HUES64 (cell line): ENCODE measurements around the gene SMIM14.
A peak's percentile ranks its signal among the peaks of the same experiment; 100 is the strongest.

Experiments used
- H3K27ac ChIP-seq: 2 replicates; pipeline ENCODE4 v1.7.0; 2013; ENCODE audit warnings: low read depth, low read length, inconsistent platforms
- H3K27me3 ChIP-seq: 2 replicates; pipeline ENCODE4 v1.6.1; 2013; ENCODE audit warnings: mild to moderate bottlenecking, low read length; ENCODE audit not compliant: insufficient read depth
- H3K36me3 ChIP-seq: 2 replicates; pipeline ENCODE4 v1.6.1; 2013; ENCODE audit warnings: mild to moderate bottlenecking, low read length; ENCODE audit not compliant: insufficient read depth
- H3K4me1 ChIP-seq: 2 replicates; pipeline ENCODE4 v1.6.1; 2013; ENCODE audit warnings: mild to moderate bottlenecking, low read length, moderate library complexity; ENCODE audit not compliant: insufficient read depth
- H3K4me3 ChIP-seq: 2 replicates; pipeline ENCODE4 v1.5.1; 2013; ENCODE audit warnings: mild to moderate bottlenecking, low read length, moderate library complexity
- H3K9ac ChIP-seq: 2 replicates; pipeline ENCODE4 v1.6.1; 2013; ENCODE audit warnings: mild to moderate bottlenecking, low read depth, low read length
- H3K9me3 ChIP-seq: 2 replicates; pipeline ENCODE4 v1.6.1; 2013; ENCODE audit warnings: low read depth, low read length; ENCODE audit not compliant: insufficient read depth
- whole genome bisulfite sequencing: fragments of 150-250, 120-280 bp; methylation state at CpG from one replicate; pipeline ENCODE4 v1.1.7; 2013; ENCODE audit warnings: missing lambda C conversion rate; 5-methylcytosine and 5-hydroxymethylcytosine counted together

SMIM14 gene

GRCh38 chr4:39642885-39643552 lies 4.4 kb upstream of the SMIM14 start:
- H3K36me3 ChIP-seq, result no peaks in the 10 kb centered on the region
- 88% methylated on average over 3 of the region's 4 CpGs for WGBS
- H3K9ac ChIP-seq, result no peak overlapping the region
- no peak overlapping the region for H3K4me3 ChIP-seq
- H3K4me1 ChIP-seq, result peaks cover 13% of the 10 kb centered on the region; the same call in 1 of the 2 replicates
- no peaks in the 10 kb centered on the region for H3K9me3 ChIP-seq
- H3K27me3 ChIP-seq, result no peaks in the 10 kb centered on the region
- H3K27ac ChIP-seq, result no peak overlapping the region

- no peaks in the 10 kb centered on the region for H3K36me3 ChIP-seq
- no peak overlapping the region for H3K4me3 ChIP-seq
- H3K4me1 ChIP-seq, result peaks cover 20% of the 10 kb centered on the region
- WGBS, result 35% methylated on average over 2 of the region's 2 CpGs
- H3K9me3 ChIP-seq, result no peaks in the 10 kb centered on the region
- peak overlapping the region; percentile 21; the same call in 1 of the 2 replicates for H3K27ac ChIP-seq
- H3K9ac ChIP-seq, result no peak overlapping the region
- H3K27me3 ChIP-seq, result no peaks in the 10 kb centered on the region
Measured at GRCh38 chr4:39641451-39641850, 2.8 kb upstream of the SMIM14 start.

- Histone ChIP-seq H3K4me3 (peak overlapping the region; percentile 83), H3K9ac (peak overlapping the region; percentile 91), H3K9me3 (no peaks in the 10 kb centered on the region), H3K4me1 (peaks cover 52% of the 10 kb centered on the region), H3K27ac (peak overlapping the region; percentile 100), H3K27me3 (no peaks in the 10 kb centered on the region), H3K36me3 (no peaks in the 10 kb centered on the region)
- under 1% methylated on average over 26 of the region's 29 CpGs for WGBS
Measured at GRCh38 chr4:39637586-39638353, 895 bp downstream of the SMIM14 start.

GRCh38 chr4:39637221-39637585 lies 1.5 kb downstream of the SMIM14 start:
- WGBS, result 0% methylated on average over 4 of the region's 6 CpGs
- H3K27me3 ChIP-seq, result no peaks in the 10 kb centered on the region
- peak overlapping the region; percentile 83 for H3K4me3 ChIP-seq
- peaks cover 52% of the 10 kb centered on the region for H3K4me1 ChIP-seq
- H3K9ac ChIP-seq, result peak overlapping the region; percentile 91
- H3K9me3 ChIP-seq, result no peaks in the 10 kb centered on the region
- H3K36me3 ChIP-seq, result no peaks in the 10 kb centered on the region
- H3K27ac ChIP-seq, result peak overlapping the region; percentile 100

- peaks cover 51% of the 10 kb centered on the region for H3K4me1 ChIP-seq
- H3K36me3 ChIP-seq, result no peaks in the 10 kb centered on the region
- no peaks in the 10 kb centered on the region for H3K9me3 ChIP-seq
- 82% methylated on average over 4 of the region's 6 CpGs for WGBS
- H3K27ac ChIP-seq, result peak overlapping the region; percentile 100; the same call in 1 of the 2 replicates
- peak overlapping the region; percentile 91 for H3K9ac ChIP-seq
- no peaks in the 10 kb centered on the region for H3K27me3 ChIP-seq
- H3K4me3 ChIP-seq, result peak overlapping the region; percentile 83
Measured at GRCh38 chr4:39636531-39637184, 2.0 kb downstream of the SMIM14 start.

GRCh38 chr4:39635023-39635422 lies 3.6 kb downstream of the SMIM14 start:
- Histone ChIP-seq H3K4me1 (peaks cover 44% of the 10 kb centered on the region), H3K9me3 (no peaks in the 10 kb centered on the region), H3K36me3 (no peaks in the 10 kb centered on the region), H3K27ac (peak overlapping the region; percentile 73), H3K9ac (peak overlapping the region; percentile 1; the same call in 1 of the 2 replicates), H3K4me3 (peak overlapping the region; percentile 36), H3K27me3 (no peaks in the 10 kb centered on the region)
- 9% methylated on average over 1 of the region's 1 CpG for WGBS

GRCh38 chr4:39631700-39632079 lies 7.0 kb downstream of the SMIM14 start:
- Histone ChIP-seq H3K9me3 (no peaks in the 10 kb centered on the region), H3K27me3 (no peaks in the 10 kb centered on the region), H3K27ac (no peak overlapping the region), H3K36me3 (0 out of 2 replicates have a peak, but pooled peaks cover 10% of the 10 kb centered on the region), H3K4me1 (peaks cover 40% of the 10 kb centered on the region), H3K9ac (no peak overlapping the region), H3K4me3 (no peak overlapping the region)
- no CpG with 5 or more reads among the region's 1 CpG for WGBS

- no peaks in the 10 kb centered on the region for H3K9me3 ChIP-seq
- no peaks in the 10 kb centered on the region for H3K27me3 ChIP-seq
- no peak overlapping the region for H3K4me3 ChIP-seq
- peaks cover 12% of the 10 kb centered on the region for H3K4me1 ChIP-seq
- WGBS, result 94% methylated on average over 2 of the region's 2 CpGs
- no peak overlapping the region for H3K9ac ChIP-seq
- H3K36me3 ChIP-seq, result 0 out of 2 replicates have a peak, but pooled peaks cover 10% of the 10 kb centered on the region
- H3K27ac ChIP-seq, result no peak overlapping the region
Measured at GRCh38 chr4:39627413-39627812, 11.3 kb downstream of the SMIM14 start.

- H3K4me3 ChIP-seq, result no peak overlapping the region
- peaks cover 12% of the 10 kb centered on the region for H3K4me1 ChIP-seq
Measured at GRCh38 chr4:39626913-39627312, 11.8 kb downstream of the SMIM14 start.

GRCh38 chr4:39626261-39626660 lies 12.4 kb downstream of the SMIM14 start:
- Histone ChIP-seq H3K9me3 (no peaks in the 10 kb centered on the region), H3K4me1 (peaks cover 16% of the 10 kb centered on the region), H3K9ac (no peak overlapping the region), H3K27me3 (no peaks in the 10 kb centered on the region), H3K36me3 (0 out of 2 replicates have a peak, but pooled peaks cover 10% of the 10 kb centered on the region), H3K27ac (no peak overlapping the region), H3K4me3 (no peak overlapping the region)
- WGBS, result 92% methylated on average over 2 of the region's 2 CpGs

More at GRCh38 chr4:39626913-39627312, 11.8 kb downstream of the SMIM14 start:
- H3K27ac ChIP-seq, result no peak overlapping the region
- no peaks in the 10 kb centered on the region for H3K27me3 ChIP-seq
- H3K9me3 ChIP-seq, result no peaks in the 10 kb centered on the region
- H3K36me3 ChIP-seq, result 0 out of 2 replicates have a peak, but pooled peaks cover 10% of the 10 kb centered on the region
- no peak overlapping the region for H3K9ac ChIP-seq
- WGBS, result 91% methylated on average over 1 of the region's 1 CpG

GRCh38 chr4:39621582-39621981 lies 17.1 kb downstream of the SMIM14 start:
- no peak overlapping the region for H3K27ac ChIP-seq
- no peak overlapping the region for H3K4me3 ChIP-seq
- peaks cover 32% of the 10 kb centered on the region for H3K4me1 ChIP-seq
- no peaks in the 10 kb centered on the region for H3K36me3 ChIP-seq
- no peaks in the 10 kb centered on the region for H3K9me3 ChIP-seq
- WGBS, result 72% methylated on average over 6 of the region's 9 CpGs
- no peak overlapping the region for H3K9ac ChIP-seq
- H3K27me3 ChIP-seq, result no peaks in the 10 kb centered on the region
